Erythroblast (primary cell): Measurements from ENCODE around the gene GLOD5.

Source experiments
- DNase-seq, 2 experiments: peaks; one replicate each; lab custom pipeline; 2025; lab: John Stamatoyannopoulos, UW
- GATA1 ChIP-seq: IDR thresholded peaks from 2 replicates; pipeline ENCODE4 v1.6.1; 2011; ENCODE audit warnings: low read depth, mild to moderate bottlenecking, control low read depth, low read length, moderate library complexity
- POLR2A ChIP-seq: IDR thresholded peaks from 2 replicates; pipeline ENCODE4 v1.6.1; 2011; ENCODE audit warnings: mild to moderate bottlenecking, low read length

GLOD5 gene

GRCh38 chrX:48793935-48794334 is 32.4 kb downstream of the GLOD5 start:
- no peak for DNase-seq
- no peak for TF ChIP-seq GATA1
- no peak for TF ChIP-seq POLR2A

GRCh38 chrX:48794340-48794910 is 32.9 kb downstream of the GLOD5 start:
- DNase-seq: peak; percentile 78 to 92
- TF ChIP-seq POLR2A: peak; percentile 46
- no peak for TF ChIP-seq GATA1

- TF ChIP-seq POLR2A (peak; percentile 15), GATA1 (no peak)
- DNase-seq: peak; percentile 56 to 66
These were observed 33.5 kb downstream of the GLOD5 start for GRCh38 chrX:48794911-48795515.

- DNase-seq: no peak
- TF ChIP-seq GATA1 (no peak), POLR2A (no peak)
These were observed 36.8 kb downstream of the GLOD5 start for GRCh38 chrX:48798318-48798717.

- DNase-seq: peak; percentile 88 to 95
- TF ChIP-seq POLR2A (peak; percentile 51), GATA1 (no peak)
These were observed 39.2 kb downstream of the GLOD5 start for GRCh38 chrX:48800574-48801279.

- DNase-seq: peak; percentile 99
These were observed 39.9 kb downstream of the GLOD5 start, which contains the start of gene HDAC6 for GRCh38 chrX:48801280-48802088. HDAC6 (plus strand) TSS chrX:48802067; CDS start chrX:48802693, 626 bp downstream.

GRCh38 chrX:48802089-48802904 is 40.8 kb downstream of the GLOD5 start:
- DNase-seq: peak; percentile 89 to 90
- TF ChIP-seq POLR2A: peak; percentile 67
- no peak for TF ChIP-seq GATA1

More at GRCh38 chrX:48801280-48802088, 39.9 kb downstream of the GLOD5 start, which contains the start of gene HDAC6:
- TF ChIP-seq POLR2A (peak; percentile 35), GATA1 (no peak)

- no peak for TF ChIP-seq GATA1
- no peak for TF ChIP-seq POLR2A
- no peak for DNase-seq
These were observed 41.3 kb downstream of the GLOD5 start for GRCh38 chrX:48802905-48803200.

- no peak for DNase-seq
- no peak for TF ChIP-seq GATA1
- TF ChIP-seq POLR2A: no peak
These were observed 44.5 kb downstream of the GLOD5 start for GRCh38 chrX:48806081-48806480.

- TF ChIP-seq GATA1 (no peak), POLR2A (no peak)
- DNase-seq: no peak
These were observed 52.1 kb downstream of the GLOD5 start for GRCh38 chrX:48813644-48814043.

- no peak for TF ChIP-seq GATA1
- TF ChIP-seq POLR2A: no peak
These were observed 53.2 kb downstream of the GLOD5 start for GRCh38 chrX:48814722-48815121.

GRCh38 chrX:48815266-48815665 is 53.7 kb downstream of the GLOD5 start:
- no peak for DNase-seq
- no peak for TF ChIP-seq GATA1
- TF ChIP-seq POLR2A: no peak

More at GRCh38 chrX:48814722-48815121, 53.2 kb downstream of the GLOD5 start:
- DNase-seq: no peak
